WTC11 (cell line): ENCODE data around the gene CFAP92. TPM values are rescaled to one million over a fixed set of nuclear protein-coding genes. Genes with fewer than 3 reads are reported as not detected.

Experiments used
- ATAC-seq: fragments of 200-7000 bp; cut with Tn5 transposase; 2 replicates; pipeline ENCODE4 v1.10.0; 2021; ENCODE audit warnings: mild to moderate bottlenecking, moderate library complexity
- CTCF ChIA-PET: fragments of 300-600 bp; sonication (Branson Sonifier 250); formaldehyde crosslinking; loops from one replicate; lab custom pipeline; 2021; ENCODE audit warnings: antibody characterized with exemption; lab: Charles Lee
- POLR2A ChIA-PET: fragments of 350-600 bp; sonication (Branson Sonifier 250); formaldehyde crosslinking; loops from one replicate; lab custom pipeline; 2021; ENCODE audit warnings: antibody characterized with exemption; lab: Charles Lee
- DNase-seq: peaks from one replicate; pipeline ENCODE4 v3.0.0; 2021; ENCODE audit warnings: low spot score
- H3K27ac Mint-ChIP-seq: 2 replicates; pipeline ENCODE4 v1.8.0; 2021; ENCODE audit warnings: mixed read lengths
- H3K27me3 Mint-ChIP-seq: 2 replicates; pipeline ENCODE4 v1.8.0; 2021; ENCODE audit warnings: low read depth, mild to moderate bottlenecking, moderate library complexity, mixed read lengths
- H3K36me3 Mint-ChIP-seq: 2 replicates; pipeline ENCODE4 v1.8.0; 2021; ENCODE audit warnings: mixed read lengths
- H3K4me1 Mint-ChIP-seq: 2 replicates; pipeline ENCODE4 v1.8.0; 2022; ENCODE audit warnings: mixed read lengths
- H3K4me3 Mint-ChIP-seq: 2 replicates; pipeline ENCODE4 v1.8.0; 2021; ENCODE audit warnings: mild to moderate bottlenecking, moderate library complexity, mixed read lengths
- H3K9me3 Mint-ChIP-seq: 2 replicates; pipeline ENCODE4 v1.8.0; 2021; ENCODE audit warnings: mixed read lengths
- CREB1 ChIP-seq: sonication (generic); formaldehyde crosslinking; IDR thresholded peaks from 2 replicates; pipeline ENCODE4 v1.8.0; 2023; ENCODE audit warnings: mild to moderate bottlenecking, missing genetic modification reagents
- ETV6 ChIP-seq: sonication (generic); formaldehyde crosslinking; IDR thresholded peaks from 2 replicates; pipeline ENCODE4 v1.8.1; 2022; ENCODE audit warnings: mild to moderate bottlenecking, missing genetic modification reagents
- FOXJ3 ChIP-seq: sonication (generic); formaldehyde crosslinking; IDR thresholded peaks from 2 replicates; pipeline ENCODE4 v1.9.0; 2021; ENCODE audit warnings: missing genetic modification reagents, mild to moderate bottlenecking, borderline replicate concordance
- JAZF1 ChIP-seq: fragments of 250-450 bp; sonication (Bioruptor Pico); IDR thresholded peaks from 2 replicates; pipeline ENCODE4 v1.9.0; 2021; ENCODE audit warnings: moderate library complexity, mild to moderate bottlenecking, inconsistent platforms
- KAT7 ChIP-seq: sonication (generic); formaldehyde crosslinking; IDR thresholded peaks from 2 replicates; pipeline ENCODE4 v1.8.1; 2023; ENCODE audit warnings: missing genetic modification reagents, mild to moderate bottlenecking, borderline replicate concordance
- TCF7 ChIP-seq: sonication (generic); formaldehyde crosslinking; IDR thresholded peaks from 2 replicates; pipeline ENCODE4 v1.8.0; 2022; ENCODE audit warnings: mild to moderate bottlenecking, low read depth, missing genetic modification reagents, moderate library complexity
- ZBTB21 ChIP-seq: sonication (generic); formaldehyde crosslinking; IDR thresholded peaks from 2 replicates; pipeline ENCODE4 v1.8.1; 2023; ENCODE audit warnings: mild to moderate bottlenecking, missing genetic modification reagents, borderline replicate concordance
- ZNF416 ChIP-seq: fragments of 250-450 bp; sonication (Bioruptor Pico); IDR thresholded peaks from 2 replicates; pipeline ENCODE4 v1.9.0; 2021; ENCODE audit warnings: mild to moderate bottlenecking, inconsistent platforms
- total RNA-seq: library from RNA; stranded (reverse); gene quantifications from 3 replicates; pipeline ENCODE4 v1.2.3, GENCODE V29; 2021
- TF ChIP-seq, protein P1 (sequence below): sonication (generic); formaldehyde crosslinking; IDR thresholded peaks from 2 replicates; pipeline ENCODE4 v1.8.1; 2023; ENCODE audit warnings: mild to moderate bottlenecking, missing genetic modification reagents, borderline replicate concordance
- TF ChIP-seq, protein P2 (sequence below): fragments of 250-450 bp; sonication (Bioruptor Pico); IDR thresholded peaks from 2 replicates; pipeline ENCODE4 v1.9.0; 2021; ENCODE audit warnings: mild to moderate bottlenecking, borderline replicate concordance
- TF ChIP-seq, protein P3 (sequence below): sonication (generic); formaldehyde crosslinking; IDR thresholded peaks from 2 replicates; pipeline ENCODE4 v1.8.0; 2022; ENCODE audit warnings: mild to moderate bottlenecking, missing genetic modification reagents
- TF ChIP-seq, protein P4 (sequence below): sonication (generic); formaldehyde crosslinking; IDR thresholded peaks from 2 replicates; pipeline ENCODE4 v1.8.1; 2023; ENCODE audit warnings: mild to moderate bottlenecking, missing genetic modification reagents, moderate library complexity
- TF ChIP-seq, protein P5 (sequence below): sonication (generic); formaldehyde crosslinking; IDR thresholded peaks from 2 replicates; pipeline ENCODE4 v1.8.0; 2023; ENCODE audit warnings: mild to moderate bottlenecking, missing genetic modification reagents
- TF ChIP-seq, protein P6 (sequence below): sonication (generic); formaldehyde crosslinking; IDR thresholded peaks from 2 replicates; pipeline ENCODE4 v1.8.0; 2022; ENCODE audit warnings: mild to moderate bottlenecking, missing genetic modification reagents

CFAP92 gene
- total RNA-seq, 1 experiment from 2014 or later: 2.9 TPM

DNA sequence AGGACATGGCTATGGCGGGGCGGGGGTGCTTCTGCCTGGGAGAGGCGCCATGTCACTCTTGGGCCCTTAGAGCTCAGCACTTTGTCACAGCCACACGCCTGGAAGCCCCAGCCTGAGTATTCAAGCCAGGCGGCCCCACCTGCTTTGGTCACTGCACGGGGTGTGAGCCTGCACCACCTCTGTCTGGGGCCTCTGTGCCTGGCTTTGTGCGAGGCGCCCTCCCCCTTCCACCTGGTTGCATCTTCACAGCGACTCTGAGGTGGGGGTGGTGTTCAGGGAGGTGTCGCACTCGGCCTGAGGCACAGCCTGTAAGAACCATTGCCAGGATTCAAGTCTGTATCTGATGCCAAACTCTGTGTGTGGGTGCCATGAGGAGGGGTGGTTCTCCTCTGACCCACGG is 90.4 kb downstream of the CFAP92 start:
- TF ChIP-seq, protein P1, sequence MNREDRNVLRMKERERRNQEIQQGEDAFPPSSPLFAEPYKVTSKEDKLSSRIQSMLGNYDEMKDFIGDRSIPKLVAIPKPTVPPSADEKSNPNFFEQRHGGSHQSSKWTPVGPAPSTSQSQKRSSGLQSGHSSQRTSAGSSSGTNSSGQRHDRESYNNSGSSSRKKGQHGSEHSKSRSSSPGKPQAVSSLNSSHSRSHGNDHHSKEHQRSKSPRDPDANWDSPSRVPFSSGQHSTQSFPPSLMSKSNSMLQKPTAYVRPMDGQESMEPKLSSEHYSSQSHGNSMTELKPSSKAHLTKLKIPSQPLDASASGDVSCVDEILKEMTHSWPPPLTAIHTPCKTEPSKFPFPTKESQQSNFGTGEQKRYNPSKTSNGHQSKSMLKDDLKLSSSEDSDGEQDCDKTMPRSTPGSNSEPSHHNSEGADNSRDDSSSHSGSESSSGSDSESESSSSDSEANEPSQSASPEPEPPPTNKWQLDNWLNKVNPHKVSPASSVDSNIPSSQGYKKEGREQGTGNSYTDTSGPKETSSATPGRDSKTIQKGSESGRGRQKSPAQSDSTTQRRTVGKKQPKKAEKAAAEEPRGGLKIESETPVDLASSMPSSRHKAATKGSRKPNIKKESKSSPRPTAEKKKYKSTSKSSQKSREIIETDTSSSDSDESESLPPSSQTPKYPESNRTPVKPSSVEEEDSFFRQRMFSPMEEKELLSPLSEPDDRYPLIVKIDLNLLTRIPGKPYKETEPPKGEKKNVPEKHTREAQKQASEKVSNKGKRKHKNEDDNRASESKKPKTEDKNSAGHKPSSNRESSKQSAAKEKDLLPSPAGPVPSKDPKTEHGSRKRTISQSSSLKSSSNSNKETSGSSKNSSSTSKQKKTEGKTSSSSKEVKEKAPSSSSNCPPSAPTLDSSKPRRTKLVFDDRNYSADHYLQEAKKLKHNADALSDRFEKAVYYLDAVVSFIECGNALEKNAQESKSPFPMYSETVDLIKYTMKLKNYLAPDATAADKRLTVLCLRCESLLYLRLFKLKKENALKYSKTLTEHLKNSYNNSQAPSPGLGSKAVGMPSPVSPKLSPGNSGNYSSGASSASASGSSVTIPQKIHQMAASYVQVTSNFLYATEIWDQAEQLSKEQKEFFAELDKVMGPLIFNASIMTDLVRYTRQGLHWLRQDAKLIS (CRISPR knock-in tag): no peak
- ChIA-PET CTCF (no interaction called here), POLR2A (no interaction called here)
- Mint-ChIP-seq H3K36me3 (peaks cover 47% of the 10 kb centered on the region), H3K27me3 (no peaks in the 10 kb centered on the region), H3K4me3 (no peak overlapping the region), H3K27ac (no peak overlapping the region), H3K9me3 (no peaks in the 10 kb centered on the region), H3K4me1 (no peaks in the 10 kb centered on the region)
- no peak for ATAC-seq
- no peak for DNase-seq

DNA sequence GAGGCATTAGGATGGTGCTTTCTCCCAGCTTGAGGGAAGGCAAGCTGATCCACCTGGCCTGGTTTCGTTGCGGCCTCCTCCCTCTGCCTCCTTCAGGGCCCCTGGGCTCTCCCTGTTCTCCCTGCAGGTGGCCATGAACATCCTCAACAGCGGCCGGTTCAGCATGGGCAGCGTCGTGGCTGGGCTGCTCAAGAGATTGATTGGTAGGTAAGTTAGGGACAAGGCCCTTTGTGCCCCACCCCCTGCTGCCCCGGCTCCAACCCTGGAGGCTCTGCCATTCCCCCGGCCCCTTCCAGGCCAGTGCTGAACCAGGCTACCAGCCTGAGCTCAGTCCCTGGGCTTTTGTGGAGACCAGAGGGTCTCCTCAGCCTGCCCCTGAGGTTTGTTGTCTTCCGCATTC is 91.5 kb downstream of the CFAP92 start:
- TF ChIP-seq ZNF416 (CRISPR knock-in tag) (no peak), JAZF1 (CRISPR knock-in tag) (no peak)
- TF ChIP-seq, all 79 proteins: peak for 0
- no peak overlapping the region for H3K4me3 Mint-ChIP-seq
- no peaks in the 10 kb centered on the region for H3K4me1 Mint-ChIP-seq
- no peaks in the 10 kb centered on the region for H3K27me3 Mint-ChIP-seq
- ChIA-PET POLR2A (no interaction called here), CTCF (interaction anchor here (0.7 kb wide), 1 partner anchor 285 kb away, joined by 3 read pairs; no protein-coding TSS in a partner anchor)
- peaks cover 55% of the 10 kb centered on the region for H3K36me3 Mint-ChIP-seq
- H3K9me3 Mint-ChIP-seq: no peaks in the 10 kb centered on the region
- H3K27ac Mint-ChIP-seq: no peak overlapping the region
- DNase-seq: no peak
- no peak for ATAC-seq

DNA sequence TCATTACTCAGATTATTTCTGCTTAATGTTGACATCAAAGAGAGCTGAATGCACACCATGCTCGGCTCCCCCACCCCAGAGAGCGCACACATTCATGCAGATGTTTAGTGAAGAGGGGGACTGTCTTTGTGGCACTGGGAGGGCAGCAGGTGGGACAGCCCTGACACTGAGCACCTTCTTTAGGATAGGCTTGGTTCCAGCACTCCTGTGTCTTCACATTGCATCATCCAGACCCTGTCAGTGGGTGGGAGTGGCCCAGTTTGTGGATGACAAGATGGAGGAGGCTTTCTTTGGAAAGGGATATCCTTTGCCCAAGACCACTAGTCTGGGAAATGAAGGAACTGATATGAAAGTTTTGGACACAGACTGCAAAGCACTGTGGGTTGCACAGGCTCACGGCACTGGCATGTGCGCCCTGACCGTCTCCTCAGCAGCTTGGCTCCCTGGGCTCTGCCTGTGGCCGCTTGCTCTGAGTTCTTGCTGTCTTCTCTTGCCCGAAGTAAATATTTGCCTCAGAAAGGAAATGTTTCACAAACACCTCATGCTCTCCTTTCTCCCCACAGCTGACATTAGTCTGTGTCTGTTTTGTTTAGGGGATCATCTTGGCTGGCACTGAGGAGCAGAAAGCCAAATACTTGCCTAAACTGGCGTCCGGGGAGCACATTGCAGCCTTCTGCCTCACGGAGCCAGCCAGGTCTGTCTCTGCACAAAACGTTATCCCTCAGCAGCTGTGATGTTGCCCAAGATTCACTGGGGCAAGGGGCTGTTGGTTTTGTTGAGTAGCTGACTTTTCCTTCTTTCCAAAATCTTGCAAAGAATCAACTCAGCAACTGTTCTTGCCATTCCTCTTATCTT is 97.8 kb downstream of the CFAP92 start:
- no peaks in the 10 kb centered on the region for H3K27me3 Mint-ChIP-seq
- ChIA-PET POLR2A (no interaction called here), CTCF (interaction anchor here (0.6 kb wide), 1 partner anchor 332 kb away, joined by 3 read pairs; no protein-coding TSS in a partner anchor)
- DNase-seq (no peak), ATAC-seq (no peak)
- H3K4me1 Mint-ChIP-seq: no peaks in the 10 kb centered on the region
- H3K27ac Mint-ChIP-seq: no peak overlapping the region
- no peak overlapping the region for H3K4me3 Mint-ChIP-seq
- H3K9me3 Mint-ChIP-seq: no peaks in the 10 kb centered on the region
- H3K36me3 Mint-ChIP-seq: peaks cover 54% of the 10 kb centered on the region
- TF ChIP-seq CREB1 (CRISPR knock-in tag): no peak
- no peak for TF ChIP-seq ETV6 (CRISPR knock-in tag)
- TF ChIP-seq, protein P2, sequence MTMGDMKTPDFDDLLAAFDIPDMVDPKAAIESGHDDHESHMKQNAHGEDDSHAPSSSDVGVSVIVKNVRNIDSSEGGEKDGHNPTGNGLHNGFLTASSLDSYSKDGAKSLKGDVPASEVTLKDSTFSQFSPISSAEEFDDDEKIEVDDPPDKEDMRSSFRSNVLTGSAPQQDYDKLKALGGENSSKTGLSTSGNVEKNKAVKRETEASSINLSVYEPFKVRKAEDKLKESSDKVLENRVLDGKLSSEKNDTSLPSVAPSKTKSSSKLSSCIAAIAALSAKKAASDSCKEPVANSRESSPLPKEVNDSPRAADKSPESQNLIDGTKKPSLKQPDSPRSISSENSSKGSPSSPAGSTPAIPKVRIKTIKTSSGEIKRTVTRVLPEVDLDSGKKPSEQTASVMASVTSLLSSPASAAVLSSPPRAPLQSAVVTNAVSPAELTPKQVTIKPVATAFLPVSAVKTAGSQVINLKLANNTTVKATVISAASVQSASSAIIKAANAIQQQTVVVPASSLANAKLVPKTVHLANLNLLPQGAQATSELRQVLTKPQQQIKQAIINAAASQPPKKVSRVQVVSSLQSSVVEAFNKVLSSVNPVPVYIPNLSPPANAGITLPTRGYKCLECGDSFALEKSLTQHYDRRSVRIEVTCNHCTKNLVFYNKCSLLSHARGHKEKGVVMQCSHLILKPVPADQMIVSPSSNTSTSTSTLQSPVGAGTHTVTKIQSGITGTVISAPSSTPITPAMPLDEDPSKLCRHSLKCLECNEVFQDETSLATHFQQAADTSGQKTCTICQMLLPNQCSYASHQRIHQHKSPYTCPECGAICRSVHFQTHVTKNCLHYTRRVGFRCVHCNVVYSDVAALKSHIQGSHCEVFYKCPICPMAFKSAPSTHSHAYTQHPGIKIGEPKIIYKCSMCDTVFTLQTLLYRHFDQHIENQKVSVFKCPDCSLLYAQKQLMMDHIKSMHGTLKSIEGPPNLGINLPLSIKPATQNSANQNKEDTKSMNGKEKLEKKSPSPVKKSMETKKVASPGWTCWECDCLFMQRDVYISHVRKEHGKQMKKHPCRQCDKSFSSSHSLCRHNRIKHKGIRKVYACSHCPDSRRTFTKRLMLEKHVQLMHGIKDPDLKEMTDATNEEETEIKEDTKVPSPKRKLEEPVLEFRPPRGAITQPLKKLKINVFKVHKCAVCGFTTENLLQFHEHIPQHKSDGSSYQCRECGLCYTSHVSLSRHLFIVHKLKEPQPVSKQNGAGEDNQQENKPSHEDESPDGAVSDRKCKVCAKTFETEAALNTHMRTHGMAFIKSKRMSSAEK: no peak
- TF ChIP-seq ZBTB21 (CRISPR knock-in tag): no peak
- TF ChIP-seq, protein P3, sequence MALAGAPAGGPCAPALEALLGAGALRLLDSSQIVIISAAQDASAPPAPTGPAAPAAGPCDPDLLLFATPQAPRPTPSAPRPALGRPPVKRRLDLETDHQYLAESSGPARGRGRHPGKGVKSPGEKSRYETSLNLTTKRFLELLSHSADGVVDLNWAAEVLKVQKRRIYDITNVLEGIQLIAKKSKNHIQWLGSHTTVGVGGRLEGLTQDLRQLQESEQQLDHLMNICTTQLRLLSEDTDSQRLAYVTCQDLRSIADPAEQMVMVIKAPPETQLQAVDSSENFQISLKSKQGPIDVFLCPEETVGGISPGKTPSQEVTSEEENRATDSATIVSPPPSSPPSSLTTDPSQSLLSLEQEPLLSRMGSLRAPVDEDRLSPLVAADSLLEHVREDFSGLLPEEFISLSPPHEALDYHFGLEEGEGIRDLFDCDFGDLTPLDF (CRISPR knock-in tag): no peak
- TF ChIP-seq, protein P4, sequence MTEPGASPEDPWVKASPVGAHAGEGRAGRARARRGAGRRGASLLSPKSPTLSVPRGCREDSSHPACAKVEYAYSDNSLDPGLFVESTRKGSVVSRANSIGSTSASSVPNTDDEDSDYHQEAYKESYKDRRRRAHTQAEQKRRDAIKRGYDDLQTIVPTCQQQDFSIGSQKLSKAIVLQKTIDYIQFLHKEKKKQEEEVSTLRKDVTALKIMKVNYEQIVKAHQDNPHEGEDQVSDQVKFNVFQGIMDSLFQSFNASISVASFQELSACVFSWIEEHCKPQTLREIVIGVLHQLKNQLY (CRISPR knock-in tag): no peak
- TF ChIP-seq, protein P5, sequence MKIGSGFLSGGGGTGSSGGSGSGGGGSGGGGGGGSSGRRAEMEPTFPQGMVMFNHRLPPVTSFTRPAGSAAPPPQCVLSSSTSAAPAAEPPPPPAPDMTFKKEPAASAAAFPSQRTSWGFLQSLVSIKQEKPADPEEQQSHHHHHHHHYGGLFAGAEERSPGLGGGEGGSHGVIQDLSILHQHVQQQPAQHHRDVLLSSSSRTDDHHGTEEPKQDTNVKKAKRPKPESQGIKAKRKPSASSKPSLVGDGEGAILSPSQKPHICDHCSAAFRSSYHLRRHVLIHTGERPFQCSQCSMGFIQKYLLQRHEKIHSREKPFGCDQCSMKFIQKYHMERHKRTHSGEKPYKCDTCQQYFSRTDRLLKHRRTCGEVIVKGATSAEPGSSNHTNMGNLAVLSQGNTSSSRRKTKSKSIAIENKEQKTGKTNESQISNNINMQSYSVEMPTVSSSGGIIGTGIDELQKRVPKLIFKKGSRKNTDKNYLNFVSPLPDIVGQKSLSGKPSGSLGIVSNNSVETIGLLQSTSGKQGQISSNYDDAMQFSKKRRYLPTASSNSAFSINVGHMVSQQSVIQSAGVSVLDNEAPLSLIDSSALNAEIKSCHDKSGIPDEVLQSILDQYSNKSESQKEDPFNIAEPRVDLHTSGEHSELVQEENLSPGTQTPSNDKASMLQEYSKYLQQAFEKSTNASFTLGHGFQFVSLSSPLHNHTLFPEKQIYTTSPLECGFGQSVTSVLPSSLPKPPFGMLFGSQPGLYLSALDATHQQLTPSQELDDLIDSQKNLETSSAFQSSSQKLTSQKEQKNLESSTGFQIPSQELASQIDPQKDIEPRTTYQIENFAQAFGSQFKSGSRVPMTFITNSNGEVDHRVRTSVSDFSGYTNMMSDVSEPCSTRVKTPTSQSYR (CRISPR knock-in tag): no peak
- no peak for TF ChIP-seq FOXJ3
- no peak for TF ChIP-seq TCF7 (CRISPR knock-in tag)
- TF ChIP-seq, protein P6, sequence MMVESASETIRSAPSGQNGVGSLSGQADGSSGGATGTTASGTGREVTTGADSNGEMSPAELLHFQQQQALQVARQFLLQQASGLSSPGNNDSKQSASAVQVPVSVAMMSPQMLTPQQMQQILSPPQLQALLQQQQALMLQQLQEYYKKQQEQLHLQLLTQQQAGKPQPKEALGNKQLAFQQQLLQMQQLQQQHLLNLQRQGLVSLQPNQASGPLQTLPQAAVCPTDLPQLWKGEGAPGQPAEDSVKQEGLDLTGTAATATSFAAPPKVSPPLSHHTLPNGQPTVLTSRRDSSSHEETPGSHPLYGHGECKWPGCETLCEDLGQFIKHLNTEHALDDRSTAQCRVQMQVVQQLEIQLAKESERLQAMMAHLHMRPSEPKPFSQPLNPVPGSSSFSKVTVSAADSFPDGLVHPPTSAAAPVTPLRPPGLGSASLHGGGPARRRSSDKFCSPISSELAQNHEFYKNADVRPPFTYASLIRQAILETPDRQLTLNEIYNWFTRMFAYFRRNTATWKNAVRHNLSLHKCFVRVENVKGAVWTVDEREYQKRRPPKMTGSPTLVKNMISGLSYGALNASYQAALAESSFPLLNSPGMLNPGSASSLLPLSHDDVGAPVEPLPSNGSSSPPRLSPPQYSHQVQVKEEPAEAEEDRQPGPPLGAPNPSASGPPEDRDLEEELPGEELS (CRISPR knock-in tag): no peak
- no peak for TF ChIP-seq KAT7
